ENCODE results near the gene FNDC3A.

Gene FNDC3A, protein sequence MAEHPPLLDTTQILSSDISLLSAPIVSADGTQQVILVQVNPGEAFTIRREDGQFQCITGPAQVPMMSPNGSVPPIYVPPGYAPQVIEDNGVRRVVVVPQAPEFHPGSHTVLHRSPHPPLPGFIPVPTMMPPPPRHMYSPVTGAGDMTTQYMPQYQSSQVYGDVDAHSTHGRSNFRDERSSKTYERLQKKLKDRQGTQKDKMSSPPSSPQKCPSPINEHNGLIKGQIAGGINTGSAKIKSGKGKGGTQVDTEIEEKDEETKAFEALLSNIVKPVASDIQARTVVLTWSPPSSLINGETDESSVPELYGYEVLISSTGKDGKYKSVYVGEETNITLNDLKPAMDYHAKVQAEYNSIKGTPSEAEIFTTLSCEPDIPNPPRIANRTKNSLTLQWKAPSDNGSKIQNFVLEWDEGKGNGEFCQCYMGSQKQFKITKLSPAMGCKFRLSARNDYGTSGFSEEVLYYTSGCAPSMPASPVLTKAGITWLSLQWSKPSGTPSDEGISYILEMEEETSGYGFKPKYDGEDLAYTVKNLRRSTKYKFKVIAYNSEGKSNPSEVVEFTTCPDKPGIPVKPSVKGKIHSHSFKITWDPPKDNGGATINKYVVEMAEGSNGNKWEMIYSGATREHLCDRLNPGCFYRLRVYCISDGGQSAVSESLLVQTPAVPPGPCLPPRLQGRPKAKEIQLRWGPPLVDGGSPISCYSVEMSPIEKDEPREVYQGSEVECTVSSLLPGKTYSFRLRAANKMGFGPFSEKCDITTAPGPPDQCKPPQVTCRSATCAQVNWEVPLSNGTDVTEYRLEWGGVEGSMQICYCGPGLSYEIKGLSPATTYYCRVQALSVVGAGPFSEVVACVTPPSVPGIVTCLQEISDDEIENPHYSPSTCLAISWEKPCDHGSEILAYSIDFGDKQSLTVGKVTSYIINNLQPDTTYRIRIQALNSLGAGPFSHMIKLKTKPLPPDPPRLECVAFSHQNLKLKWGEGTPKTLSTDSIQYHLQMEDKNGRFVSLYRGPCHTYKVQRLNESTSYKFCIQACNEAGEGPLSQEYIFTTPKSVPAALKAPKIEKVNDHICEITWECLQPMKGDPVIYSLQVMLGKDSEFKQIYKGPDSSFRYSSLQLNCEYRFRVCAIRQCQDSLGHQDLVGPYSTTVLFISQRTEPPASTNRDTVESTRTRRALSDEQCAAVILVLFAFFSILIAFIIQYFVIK

DNA sequence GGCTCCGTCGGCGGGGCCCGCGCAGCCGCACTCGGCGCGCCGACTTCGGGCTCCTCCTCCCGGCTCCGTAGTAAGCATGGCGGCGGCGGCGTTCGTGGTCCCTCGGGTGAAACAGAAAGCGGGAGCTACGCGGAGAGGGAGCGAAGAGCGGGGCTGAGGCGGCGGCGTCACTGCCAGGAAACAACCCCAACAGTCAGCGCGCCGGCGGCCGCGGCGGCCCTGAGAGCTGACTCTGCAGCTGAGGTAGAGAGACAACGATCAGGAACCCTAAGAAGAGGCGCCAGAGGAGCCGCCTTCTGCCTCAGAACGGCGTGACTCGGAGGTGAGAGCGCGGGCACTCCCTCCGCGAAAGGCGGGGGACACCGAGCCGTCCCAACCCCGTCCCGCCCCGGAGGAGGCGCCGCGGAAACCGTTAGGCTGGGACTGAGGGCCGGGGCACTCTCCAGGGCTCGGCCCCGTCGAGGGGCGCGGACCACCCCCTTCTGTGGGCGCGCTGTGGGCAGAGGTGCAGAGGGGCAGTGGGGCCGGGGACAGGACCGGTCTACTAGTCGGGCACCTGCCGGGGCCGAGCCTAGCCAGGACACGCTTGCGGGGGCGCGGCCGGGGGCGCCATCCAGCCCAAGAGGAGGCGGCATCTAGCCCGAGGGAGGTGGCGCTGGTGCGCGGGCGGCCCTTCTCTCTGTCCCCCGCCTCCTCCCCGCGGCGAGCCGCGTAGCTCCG, at the start of gene FNDC3A:
FNDC3A (plus strand) TSS at position 57 of the 720 bp plus-strand sequence. CDS start 30,279 bp downstream, outside the sequence.
- DNase-seq (ENCODE audit: low read depth, low spot score), result peak; percentile 67

GRCh38 chr13:48928757-48929430, 46.8 kb upstream of the FNDC3A start:
- DNase-seq (ENCODE audit: low read depth, low spot score), result no peak

DNA sequence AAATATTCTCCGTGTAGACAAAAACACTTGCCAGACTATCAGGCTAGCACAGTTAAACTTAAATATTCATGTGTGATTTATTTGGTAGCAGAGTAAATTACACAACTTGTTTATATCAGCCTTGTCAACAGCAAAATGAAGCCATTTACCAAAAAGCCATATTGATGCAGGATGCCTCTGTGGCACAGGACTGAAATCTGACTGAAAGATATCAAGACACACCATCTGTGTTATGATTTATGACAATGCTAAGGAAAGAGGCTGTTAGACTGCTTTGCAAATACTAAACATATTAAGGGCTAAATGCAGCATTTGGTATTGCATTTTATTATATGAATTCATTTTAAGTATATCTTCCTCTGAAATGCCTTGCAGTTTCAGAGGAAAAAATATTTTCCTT, 44.8 kb upstream of the FNDC3A start:
- DNase-seq (ENCODE audit: low read depth, low spot score), result no peak

- DNase-seq (ENCODE audit: low read depth, low spot score), result no peak
Measured at GRCh38 chr13:48938308-48938943, 37.3 kb upstream of the FNDC3A start.

GRCh38 chr13:48939728-48940127, 36.0 kb upstream of the FNDC3A start:
- no peak for DNase-seq (ENCODE audit: low read depth, low spot score)

DNA sequence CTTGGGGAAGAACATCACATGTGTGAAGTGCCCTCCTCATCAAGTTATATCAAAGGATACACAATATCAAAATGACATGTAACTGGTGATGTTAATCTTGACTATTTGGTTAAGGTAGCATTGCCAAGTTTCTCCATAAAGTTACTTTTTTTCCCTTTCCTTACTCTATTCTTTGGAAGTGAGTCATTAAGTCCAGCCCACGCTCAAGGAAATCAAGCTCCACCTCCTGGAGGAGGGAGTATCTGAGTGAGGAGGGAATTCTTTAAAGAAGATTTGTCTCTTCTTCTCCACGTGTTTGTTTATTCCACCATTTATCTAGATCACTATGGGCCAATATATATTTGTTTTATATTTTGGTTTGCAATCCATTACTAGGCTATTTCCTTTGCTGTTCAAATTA, 33.6 kb upstream of the FNDC3A start:
- DNase-seq (ENCODE audit: low read depth, low spot score), result no peak

DNA sequence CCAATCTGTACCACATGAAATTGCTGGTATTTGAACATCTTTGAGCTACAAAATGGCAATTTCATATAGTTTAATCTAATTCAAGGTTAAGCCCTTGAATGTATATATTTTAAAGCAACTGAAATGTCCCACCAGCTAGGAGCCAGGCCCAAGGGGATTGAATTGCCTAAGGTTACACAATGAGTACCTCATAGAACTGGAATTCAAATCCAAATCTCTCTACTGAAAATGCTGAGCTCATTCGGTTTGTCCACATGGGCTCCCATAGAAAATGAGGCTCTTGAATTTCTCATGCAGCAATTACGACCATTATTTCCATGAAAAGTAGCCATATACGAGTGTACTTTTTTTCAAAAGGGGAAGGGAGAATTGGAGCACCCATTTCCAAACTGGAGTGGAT, 31.5 kb upstream of the FNDC3A start:
- DNase-seq (ENCODE audit: low read depth, low spot score), result no peak

DNA sequence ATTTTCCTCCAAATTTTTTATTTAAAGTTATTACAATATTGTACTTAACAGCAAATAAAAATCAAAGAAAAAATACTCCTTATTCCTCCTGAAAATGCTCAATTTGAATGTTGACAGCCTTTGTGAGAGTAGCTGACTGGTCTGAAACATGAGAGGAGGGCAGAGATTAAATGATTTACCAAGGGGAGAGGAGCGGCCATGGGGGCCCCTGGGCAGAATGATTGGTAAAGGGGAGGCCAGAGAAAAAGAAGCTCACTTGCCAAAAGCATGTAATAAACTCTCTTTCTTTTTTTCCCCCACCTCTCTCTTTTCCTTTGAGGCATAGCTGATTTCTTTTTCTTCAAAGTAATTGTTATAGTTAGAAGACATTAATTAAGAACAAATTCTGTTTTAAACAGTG, 30.1 kb upstream of the FNDC3A start:
- no peak for DNase-seq (ENCODE audit: low read depth, low spot score)

- DNase-seq (ENCODE audit: low read depth, low spot score), result no peak
Measured at GRCh38 chr13:48946163-48946562, 29.5 kb upstream of the FNDC3A start.

- DNase-seq (ENCODE audit: low read depth, low spot score), result no peak
Measured at GRCh38 chr13:48949566-48950500, 25.9 kb upstream of the FNDC3A start.

GRCh38 chr13:48950501-48950875, 25.2 kb upstream of the FNDC3A start:
- DNase-seq (ENCODE audit: low read depth, low spot score), result no peak

GRCh38 chr13:48954081-48954480, 21.6 kb upstream of the FNDC3A start:
- DNase-seq (ENCODE audit: low read depth, low spot score), result no peak

- no peak for DNase-seq (ENCODE audit: low read depth, low spot score)
Measured at GRCh38 chr13:48955536-48955935, 20.2 kb upstream of the FNDC3A start.

- no peak for DNase-seq (ENCODE audit: low read depth, low spot score)
Measured at GRCh38 chr13:48961379-48961778, 14.3 kb upstream of the FNDC3A start.

DNA sequence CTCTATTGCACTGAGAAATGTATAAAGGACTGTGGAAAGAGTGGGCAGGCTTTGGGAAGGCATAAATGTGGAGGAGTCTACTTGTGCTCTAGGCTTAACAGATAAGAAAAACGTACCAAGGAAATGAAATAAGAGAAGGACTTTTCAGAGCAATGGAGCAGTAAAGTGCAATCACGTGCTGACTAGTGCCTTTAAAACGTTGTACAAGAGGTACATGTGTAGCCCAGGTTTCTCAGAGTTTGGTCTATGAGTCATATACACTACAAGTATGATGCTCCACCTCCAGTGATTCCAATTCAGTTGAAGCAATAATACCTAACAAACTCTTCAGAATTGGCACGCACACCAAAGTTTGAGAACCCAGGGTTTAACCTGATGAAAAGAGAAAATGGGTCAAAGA, 13.4 kb upstream of the FNDC3A start:
- DNase-seq (ENCODE audit: low read depth, low spot score), result no peak

DNA sequence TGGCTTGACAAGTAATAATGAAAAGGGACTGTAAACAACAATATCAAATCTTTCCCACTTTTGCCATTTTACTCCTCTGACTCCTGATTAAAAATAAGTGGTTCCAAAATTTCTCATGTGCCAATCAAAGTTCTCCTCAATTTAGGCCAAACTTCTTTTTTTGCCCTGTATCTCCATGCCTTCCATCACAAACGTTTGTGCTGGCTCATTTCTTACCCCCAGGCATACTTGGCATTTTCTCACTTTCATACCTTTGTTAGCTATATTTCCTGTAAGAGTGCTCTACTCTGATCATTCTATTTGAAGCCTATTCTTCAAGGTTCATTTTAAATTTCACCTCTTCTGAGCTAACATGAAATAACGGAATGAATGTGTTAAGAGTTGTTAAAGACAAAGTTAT, 10.0 kb upstream of the FNDC3A start:
- DNase-seq (ENCODE audit: low read depth, low spot score), result no peak

GRCh38 chr13:48969685-48970084, 6.0 kb upstream of the FNDC3A start:
- no peak for DNase-seq (ENCODE audit: low read depth, low spot score)

DNA sequence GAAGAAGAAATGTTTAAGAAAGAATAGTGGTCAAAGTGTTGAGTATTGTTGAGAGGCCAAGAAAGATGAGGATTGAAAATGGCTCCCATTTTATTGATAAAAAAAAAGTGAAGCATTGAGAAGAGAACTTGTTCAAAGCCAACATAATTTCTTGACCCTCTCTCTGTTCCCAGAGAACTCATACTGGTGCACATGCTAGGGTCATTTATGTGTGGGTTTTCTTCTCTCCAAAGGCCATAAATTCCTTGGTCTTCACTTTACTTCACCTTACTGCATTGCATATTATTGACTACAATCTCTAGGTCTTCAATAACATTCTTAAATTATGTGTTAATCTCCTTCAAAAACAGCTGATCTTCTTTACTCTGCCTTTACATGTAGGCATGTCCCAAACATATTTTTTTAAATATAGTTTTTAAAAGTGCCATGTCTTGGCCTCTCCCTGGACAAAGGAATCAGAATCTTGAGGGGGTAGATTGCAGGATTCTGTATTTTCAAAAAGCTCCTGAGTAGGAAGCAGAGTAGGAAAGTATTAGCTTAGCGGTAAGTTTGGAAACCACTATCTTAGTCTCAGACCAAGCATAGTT, 1.8 kb upstream of the FNDC3A start:
- no peak for DNase-seq (ENCODE audit: low read depth, low spot score)

All from activated CD4-positive, CD25-positive, alpha-beta regulatory T cell treated with anti-CD3 and anti-CD28 coated beads, Interleukin-2, amount 50 U/mL, for 16 hours (primary cell).